HG03575 (cell line): ENCODE measurements around the gene DNAJC25.

Experiments
- ATAC-seq: cut with Tn5 transposase; IDR thresholded peaks from one replicate; pipeline ENCODE4 v1.9.1; 2021; ENCODE audit not compliant: unreplicated experiment, insufficient number of reproducible peaks, low FRiP score; ENCODE audit errors: extremely low read depth

The DNAJC25 gene

DNA sequence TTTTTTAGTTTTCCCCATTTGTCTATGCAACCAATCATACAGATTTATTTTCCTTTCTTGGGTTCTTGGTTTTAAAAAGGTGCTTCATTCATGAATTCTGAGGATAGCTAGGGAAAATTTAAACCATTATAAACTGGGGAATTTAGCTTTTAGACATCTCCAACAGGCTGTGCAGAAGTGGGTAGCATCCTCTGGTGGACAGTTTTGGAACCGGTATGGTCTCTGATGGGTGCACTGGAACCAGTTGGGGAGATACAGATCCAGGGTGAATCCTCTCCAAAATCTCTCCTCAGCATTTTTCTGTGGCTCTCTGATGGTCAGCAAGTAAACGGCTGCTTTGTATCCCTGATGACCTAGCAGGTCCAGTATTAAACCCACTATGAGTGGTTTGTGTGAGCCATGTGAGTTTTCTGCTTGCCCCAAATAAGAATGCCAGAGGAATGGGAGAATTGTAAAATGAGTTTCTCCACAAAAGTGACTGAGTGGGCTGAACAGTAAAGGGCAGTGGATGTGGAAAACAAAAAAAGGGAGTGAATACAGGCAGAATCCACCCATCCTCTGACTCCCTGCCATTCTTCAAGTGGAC lies 9.1 kb upstream of the DNAJC25 start:
- no peak for ATAC-seq

DNA sequence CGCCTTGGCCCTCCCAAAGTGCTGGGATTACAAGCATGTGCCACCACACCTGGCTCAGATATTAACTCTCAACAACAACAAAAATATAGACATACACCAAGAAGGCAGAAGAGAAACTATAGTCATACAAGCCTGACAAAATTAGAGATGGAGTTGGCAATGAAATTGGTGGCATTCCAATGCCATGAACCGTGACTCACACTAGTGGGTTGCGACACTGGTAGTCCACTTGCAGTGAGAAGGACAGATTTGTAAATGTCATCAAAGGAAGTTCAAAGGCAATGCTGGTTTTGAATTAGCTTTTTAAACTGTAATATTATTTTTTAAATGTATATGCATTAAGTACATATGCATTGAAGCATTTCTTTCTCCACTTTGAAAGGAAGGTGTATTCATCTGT lies 8.5 kb upstream of the DNAJC25 start:
- no peak for ATAC-seq

DNA sequence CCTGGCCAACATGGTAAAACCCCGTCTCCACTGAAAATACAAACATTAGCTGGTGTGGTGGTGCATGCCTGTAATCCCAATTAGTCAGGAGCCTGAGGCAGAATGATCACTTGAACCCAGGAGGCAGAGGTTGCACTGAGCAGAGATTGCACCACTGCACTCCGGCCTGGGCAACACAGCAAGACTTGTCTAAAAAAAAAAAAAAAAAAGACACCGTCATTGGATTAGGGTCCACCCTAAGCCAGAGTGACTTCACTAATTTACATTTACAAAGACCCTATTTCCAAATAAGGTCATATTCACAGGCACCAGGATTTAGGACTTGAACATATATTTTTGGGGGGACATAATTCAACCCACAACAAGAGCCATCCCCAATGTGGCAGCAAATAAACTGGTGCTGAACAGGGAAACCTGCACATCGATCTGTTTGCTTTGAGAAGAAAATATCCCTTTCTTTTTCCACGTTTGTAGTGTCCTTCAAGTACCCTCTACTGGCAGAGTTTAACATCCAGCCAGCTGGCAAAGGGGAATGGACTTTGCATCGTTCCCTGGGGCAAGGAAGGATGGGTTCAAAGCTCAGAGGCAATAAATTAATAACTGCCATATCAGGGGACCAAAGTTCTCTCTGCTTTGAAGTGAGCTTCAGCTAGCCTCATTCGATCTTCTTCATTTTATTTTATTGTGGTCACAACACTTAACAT lies 3.7 kb upstream of the DNAJC25 start:
- no peak for ATAC-seq

DNA sequence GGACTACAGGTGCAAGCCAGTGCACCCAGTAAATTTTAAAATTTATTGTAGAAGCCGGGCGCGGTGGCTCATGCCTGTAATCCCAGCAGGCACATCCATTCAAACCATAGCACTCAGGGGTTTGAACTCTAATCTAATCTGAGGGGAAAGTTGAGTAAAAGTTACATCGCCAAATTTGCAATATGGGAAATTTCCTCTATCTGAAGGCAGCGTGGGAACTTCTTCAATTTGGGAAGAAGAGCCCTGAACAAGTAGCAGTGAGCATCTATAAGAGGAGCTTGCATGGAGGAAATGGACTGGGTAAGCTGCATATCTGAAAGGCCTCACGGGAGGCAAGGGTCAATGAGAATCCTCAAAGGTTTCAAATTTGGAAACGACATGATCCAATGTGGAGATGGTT lies 2.7 kb upstream of the DNAJC25 start:
- ATAC-seq = no peak

DNA sequence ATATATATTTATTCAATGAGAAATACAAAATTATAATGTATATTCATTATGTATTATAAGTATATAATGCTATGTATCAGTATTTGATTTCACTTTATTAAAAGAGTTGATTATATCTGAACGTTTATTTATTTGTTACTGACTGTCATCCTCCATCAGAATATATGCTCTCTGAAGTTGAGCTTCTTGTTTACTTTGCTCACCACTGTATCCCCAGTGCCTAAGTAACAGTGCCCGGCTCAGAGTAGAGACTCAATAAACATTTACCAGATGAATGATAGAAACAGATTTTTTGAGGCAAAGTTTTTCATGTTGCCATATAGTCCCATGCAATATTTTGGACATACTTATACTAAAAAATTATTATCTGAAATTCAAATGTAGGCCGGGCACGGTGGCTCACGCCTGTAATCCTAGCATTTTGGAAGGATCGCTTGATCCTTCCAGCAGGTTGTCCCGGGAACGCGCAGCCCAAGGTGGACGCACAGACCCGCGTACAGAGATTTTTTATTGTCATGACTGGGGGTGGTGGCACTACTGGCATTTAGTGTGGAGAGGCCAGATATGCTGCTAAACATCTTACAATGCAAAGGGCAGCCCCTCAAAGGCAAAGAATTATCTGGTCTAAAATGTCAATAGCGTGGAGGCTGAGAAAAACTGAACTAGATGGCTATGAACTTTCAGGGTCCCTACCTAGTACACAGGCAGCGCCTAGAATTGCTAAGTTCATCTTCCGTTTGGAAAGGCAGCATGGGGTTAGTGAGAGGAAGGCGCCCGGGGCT lies 761 bp upstream of the DNAJC25 start:
- ATAC-seq = peak; percentile 5

DNA sequence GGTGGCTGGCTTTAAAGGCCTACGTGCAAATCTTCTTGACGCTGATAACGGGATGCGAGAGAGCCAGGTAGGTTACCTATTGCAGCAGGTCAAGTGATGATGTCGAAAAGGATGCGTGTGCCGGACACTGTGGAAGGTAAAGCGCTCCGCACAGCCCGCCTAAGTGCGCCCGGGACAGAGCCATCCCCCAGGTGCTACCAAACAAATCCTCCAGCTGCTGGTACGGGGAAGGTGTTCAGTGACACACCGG lies 245 bp upstream of the DNAJC25 start:
- ATAC-seq = no peak

DNA sequence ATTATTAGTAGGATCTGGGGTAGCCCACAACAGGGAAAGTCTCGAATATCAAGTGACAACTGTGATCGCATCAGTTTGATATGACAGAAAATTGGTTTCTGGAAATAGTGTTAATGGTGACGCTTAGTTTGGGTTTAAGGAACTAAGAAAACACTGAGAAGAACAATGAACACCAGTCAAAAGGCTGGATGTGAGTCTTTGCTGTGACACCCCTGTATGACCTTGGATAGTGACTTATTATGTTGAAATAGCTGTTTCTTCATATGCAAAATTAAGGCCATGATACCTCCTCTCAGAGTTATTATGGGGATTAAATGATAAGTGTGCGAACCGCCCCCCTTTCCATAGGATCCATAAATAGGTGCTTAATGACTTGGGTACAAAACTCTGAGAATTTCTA lies 926 bp downstream of the DNAJC25 start:
- no peak for ATAC-seq

DNA sequence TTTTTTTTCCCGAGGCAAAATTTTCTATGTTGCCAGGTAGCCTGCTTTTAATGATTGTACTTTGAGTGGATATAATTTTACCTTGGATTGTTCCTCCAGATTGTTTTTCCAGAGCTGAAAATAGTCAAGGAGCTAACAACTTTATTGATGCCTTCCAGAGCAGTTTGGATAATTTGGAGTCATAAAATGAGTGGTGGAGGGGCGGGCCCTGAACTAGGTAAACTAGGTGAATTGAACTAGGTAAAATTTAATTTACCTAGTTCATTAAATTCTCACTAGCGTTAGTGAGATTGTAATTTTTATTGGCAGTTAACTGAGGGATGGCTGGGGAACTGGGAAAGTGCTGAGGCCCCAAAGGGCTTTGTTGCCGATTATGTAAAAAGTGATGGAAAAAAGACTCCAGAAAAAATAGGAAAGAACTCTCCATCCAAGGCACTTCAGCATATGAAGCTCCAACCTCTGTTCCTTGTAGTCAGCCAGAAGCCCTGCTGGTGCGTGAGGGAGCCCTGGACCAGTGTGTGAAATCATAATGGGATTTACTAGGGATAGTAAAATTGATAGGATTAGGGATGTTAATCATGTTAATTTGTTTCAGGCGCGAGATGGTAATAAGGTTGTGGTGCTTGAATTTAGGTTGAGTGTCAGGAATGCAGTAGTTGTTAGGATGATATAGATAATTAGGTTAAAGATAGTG lies 1.7 kb downstream of the DNAJC25 start:
- no peak for ATAC-seq

DNA sequence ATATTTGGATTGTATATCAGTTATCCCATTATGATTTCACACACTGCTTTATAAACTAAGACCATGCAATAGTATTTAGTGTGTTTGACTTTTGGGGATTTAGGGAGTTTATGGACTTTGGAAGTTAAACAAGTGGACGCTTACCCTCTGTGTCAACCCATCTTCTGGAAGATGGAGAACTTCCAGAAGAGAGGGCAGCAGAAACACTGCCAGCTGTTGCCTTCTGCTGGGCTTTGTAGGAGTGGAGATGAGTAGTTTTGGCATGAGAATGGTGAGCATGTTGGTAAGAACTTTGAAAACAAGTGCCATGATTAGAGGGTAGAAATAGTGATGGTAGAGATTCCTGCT lies 2.2 kb downstream of the DNAJC25 start:
- ATAC-seq = no peak

DNA sequence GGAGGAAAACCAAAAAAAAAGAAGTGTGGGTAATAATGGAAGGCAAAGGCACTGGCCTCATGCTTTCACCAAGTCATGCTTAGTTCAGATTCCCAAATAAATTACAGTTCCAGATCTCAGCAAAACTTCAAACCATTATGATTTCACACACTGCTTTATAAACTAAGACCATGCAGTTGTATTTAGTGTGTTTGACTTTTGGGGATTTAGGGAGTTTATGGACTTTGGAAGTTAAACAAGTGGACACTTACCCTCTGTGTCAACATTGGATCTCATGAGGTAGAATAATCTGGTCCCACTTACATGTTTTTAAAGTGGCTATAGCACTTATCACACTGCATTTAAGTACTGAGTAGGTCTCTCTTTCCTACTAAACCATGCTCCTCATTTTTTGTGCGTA lies 3.7 kb downstream of the DNAJC25 start:
- ATAC-seq = no peak

DNA sequence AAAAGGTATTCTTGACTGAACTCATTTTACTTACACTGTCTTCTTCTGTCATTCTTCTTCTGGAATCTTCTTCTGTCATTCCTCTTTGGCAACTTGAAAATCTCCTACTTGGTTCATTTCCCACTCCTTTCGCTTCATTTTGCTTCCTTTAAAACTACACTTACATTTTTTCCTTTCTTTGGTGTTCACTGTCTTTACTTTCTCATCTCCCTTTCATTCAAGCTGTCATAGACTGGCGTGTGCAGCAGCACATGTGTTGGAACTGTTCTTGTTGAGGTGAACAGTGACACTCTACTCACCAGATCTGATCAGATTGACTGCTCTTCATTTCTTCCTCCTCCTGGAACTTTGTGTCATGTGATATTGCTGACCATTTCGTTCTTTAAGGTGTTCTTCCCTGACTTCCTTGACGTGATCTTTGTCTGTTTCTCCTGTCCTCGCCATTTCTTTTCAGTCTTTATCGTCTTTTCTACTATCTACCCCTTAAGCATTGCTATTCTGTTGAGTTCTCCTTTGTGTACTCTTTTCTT lies 6.4 kb downstream of the DNAJC25 start:
- ATAC-seq = no peak

DNA sequence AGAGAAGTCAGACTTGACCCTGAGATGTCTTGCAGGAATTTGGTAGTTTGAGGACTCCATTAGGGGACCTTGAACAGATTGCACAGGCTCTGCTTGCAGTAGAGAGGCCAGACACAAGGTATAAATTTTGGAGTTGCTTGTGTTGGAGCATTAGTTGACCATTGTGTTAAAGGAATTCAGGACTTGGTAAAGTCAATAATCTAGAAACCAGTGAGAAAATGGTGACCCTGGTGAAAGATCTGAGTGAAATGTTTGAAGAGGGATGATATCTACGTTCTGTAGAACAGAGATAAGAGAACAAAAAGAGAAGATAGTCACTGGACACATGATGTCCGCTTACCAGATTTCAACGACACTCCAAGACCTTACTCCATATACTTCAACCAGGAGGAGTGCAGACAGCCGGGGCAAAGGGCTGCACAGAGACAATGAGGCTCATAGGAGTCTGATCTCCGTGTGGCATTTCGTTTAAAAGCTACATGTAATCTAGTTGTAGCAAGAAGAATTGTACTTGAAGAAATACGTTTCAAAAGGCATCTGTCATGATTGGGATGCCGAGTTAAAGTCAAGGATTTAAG lies 13.2 kb downstream of the DNAJC25 start:
- no peak for ATAC-seq

DNA sequence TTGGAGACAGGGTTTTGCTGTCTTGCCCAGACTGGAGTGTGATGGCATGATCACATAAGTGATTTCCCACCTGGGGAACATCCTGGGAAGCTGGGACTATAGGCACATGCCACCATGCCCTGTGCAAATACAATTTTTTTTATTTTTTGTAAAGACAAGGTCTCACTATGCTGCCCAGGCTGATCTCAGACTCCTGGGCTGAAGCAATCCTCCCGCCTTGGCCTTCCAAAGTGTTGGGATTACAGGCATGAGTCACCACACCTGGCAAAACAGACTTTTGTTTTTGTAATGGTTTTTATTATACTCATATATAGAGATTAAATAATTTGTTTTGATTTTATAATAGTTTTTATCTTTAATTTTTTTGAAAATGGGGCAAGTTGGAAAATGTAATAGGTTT lies 14.7 kb downstream of the DNAJC25 start:
- no peak for ATAC-seq

DNA sequence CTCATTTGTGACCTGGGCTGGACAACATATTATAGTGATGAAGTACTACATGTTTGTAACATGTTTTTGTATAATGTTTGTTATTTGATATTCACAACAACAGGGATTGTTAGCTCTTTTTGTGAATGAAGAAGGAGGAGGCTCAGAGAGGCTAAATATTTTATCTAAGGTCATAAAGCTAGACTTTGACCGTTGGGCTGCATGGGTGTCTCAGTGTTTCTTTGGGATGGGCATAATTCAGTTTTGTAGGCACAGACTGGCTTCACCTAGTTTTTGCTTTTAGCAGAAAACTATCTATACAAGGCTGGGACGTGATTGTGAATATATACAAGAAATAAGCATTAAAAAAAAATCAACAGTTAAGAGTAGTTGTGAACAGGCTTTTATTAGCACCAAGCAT lies 15.3 kb downstream of the DNAJC25 start:
- ATAC-seq = no peak

DNA sequence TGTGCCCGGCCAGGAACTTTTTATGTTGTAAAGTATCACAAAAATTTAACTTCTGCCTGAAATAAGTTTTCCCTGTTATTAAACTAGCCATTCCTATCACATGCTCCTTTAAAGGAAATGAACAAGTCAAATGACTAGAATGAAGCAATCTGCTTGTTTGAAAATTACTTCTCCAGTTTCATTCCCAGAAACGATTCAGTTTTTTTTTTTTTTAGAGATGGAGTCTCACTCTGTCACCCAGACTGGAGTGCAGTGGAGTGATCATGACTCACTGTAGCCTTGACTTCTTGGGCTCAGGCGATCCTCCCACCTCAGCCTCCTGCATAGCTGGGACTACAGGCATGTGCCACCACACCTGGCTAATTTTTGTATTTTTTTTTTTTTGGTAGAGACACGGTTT lies 16.9 kb downstream of the DNAJC25 start:
- no peak for ATAC-seq

DNA sequence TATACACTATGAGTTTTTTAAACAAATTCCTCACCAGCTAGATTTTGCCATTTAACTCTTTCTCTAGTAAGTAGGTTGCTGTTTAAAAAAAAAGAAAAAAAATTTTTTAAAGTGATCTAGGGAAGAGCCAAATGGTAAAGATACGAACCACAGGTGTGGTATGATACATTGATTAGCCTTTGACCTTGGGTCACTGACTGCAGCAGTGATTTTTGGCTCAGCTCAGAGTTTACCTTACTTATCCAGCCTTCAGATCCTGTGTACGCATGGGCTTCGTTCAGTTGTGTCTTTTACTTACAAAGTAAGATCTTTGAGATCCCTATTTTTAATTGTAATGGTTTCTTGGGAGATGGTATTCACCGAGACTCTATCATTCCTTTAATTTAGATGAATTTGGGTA lies 17.9 kb downstream of the DNAJC25 start:
- ATAC-seq = no peak

DNA sequence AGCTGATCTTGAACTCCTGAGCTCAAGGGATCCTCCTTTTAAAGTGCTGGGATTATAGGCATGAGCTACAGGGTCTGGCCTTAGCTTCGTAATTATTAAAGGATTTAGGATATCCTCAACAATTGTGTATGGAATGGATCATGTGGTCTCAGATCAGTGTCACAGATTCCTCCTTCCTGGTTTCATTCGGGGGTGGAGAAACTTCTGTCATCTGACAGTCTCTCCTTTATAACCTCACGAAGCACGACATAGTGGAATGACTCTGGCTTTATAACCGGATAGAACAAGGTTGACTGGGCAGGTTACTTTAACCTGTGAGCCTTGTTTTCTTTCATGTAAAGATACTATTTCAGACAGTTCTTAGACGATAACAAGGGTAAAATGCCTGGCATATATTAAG lies 25.9 kb downstream of the DNAJC25 start:
- ATAC-seq = no peak

DNA sequence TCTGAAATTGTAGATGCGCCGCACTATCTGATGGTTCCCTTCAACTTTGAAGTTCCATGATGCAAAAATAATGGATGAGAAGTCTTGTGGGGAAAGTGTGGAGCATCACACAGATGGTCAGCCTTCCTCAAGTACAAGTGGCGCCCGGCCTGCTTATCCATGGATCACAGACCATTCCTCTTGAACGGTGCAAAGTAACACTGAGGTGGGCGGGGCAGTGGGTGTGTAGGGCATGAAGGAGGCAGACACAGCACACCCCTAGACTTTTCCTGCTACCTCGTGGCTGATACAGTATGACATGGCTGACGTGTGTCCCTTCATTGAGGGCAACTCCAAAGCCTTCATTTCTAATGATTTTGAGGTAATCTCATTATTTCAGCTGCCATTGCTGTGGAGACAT lies 27.8 kb downstream of the DNAJC25 start:
- no peak for ATAC-seq

DNA sequence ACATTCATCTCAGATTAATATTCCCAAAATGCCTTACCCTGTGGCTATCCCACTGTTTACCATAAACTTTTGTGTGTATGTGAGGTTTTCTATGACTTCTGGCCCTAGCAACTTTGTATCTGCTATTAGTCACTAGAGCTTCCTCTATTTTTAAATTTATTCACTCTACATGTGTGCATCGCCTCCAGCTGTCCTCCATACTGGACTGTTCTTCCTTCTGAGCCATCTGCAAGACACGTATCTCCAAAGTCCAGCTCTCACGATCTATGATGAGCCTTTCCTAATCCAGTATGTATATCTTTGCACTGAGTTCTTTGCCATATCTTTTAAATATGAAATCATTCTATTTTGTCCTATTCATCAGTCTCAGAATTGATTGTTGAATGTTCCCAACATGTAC lies 28.6 kb downstream of the DNAJC25 start:
- no peak for ATAC-seq
